Psoas muscle (tissue), 8 donors: ENCODE measurements around the gene AP4E1. TPM values are rescaled to one million over a fixed set of nuclear protein-coding genes. Genes with fewer than 3 reads are reported as not detected.
"Not testable (repeated sequence)": the region's sequence is repeated elsewhere in the genome, so short reads cannot be mapped to it uniquely, and the experiment has no call there.

Experiments used
- ATAC-seq, 4 donors: fragments of 200-7000 bp; cut with Tn5 transposase; one replicate each; pipeline ENCODE4 v1.9.1; 2020; ENCODE audit warnings: moderate library complexity in 3 of 4, mild to moderate bottlenecking in 2 of 4
- DNase-seq, 2 donors: peaks; one replicate each; pipeline ENCODE4 v3.0.0-alpha.2; 2020
- H3K27ac ChIP-seq: fragments of 200-600 bp; one replicate; pipeline ENCODE4 v1.8.0; 2022
- H3K27me3 ChIP-seq, 3 donors: fragments of 200-600 bp in 1 of 3; one replicate each; pipeline versions ENCODE4 v1.6.1 to v1.8.0; 2013 to 2022; ENCODE audit warnings: low read length in 2 of 3, mild to moderate bottlenecking in 2 of 3, moderate library complexity in 1 of 3; ENCODE audit not compliant: insufficient read depth in 3 of 3
- H3K36me3 ChIP-seq, 2 donors: fragments of 200-600 bp in 1 of 2; one replicate each; pipeline versions ENCODE4 v1.6.1 to v1.8.0; 2013 to 2022; ENCODE audit warnings: low read depth in 1 of 2, mild to moderate bottlenecking in 1 of 2, moderate library complexity in 1 of 2; ENCODE audit not compliant: insufficient read depth in 1 of 2
- H3K4me1 ChIP-seq: fragments of 200-600 bp; one replicate; pipeline ENCODE4 v1.8.0; 2022
- H3K4me3 ChIP-seq: fragments of 200-600 bp; one replicate; pipeline ENCODE4 v1.8.0; 2022; ENCODE audit warnings: mild to moderate bottlenecking
- H3K9me3 ChIP-seq: fragments of 200-600 bp; one replicate; pipeline ENCODE4 v1.8.0; 2022
- WGBS, 3 donors: extraction: QIAGEN DNeasy Blood & Tissue Kit; methylation state at CpG; one replicate each; pipeline versions ENCODE4 v1.1.6 to v1.1.7; 2013; 5-methylcytosine and 5-hydroxymethylcytosine counted together
- intact Hi-C, 2 donors: fragments of 100-400 bp; cut with DNase I; formaldehyde crosslinking; loops; one replicate each; pipeline versions ENCODE4 v1.11.0 to v1.14.2; 2022
- polyA plus RNA-seq, 3 donors: library from polyadenylated mRNA; stranded (reverse); fragments of 200-250 nt; gene quantifications; one replicate each; pipeline ENCODE4 v1.2.3, GENCODE V29; 2013
- total RNA-seq, 4 donors: library from RNA; stranded (reverse); fragmentation: NEBNext Ultra II Directional in 2 of 4; extraction: Animal tissue kit (Norgen Biotek cat#: 25700) in 2 of 4; gene quantifications; one replicate each; pipeline versions ENCODE4 v1.2.1 to v1.2.4, GENCODE V29; 2021 to 2023
- TF ChIP-seq, protein P1 (sequence below): fragments of 200-600 bp; IDR thresholded peaks from one replicate; pipeline ENCODE4 v1.8.0; 2022; ENCODE audit warnings: antibody characterized with exemption
- donor health status: healthy with polysubstance abuse.
- donor health status: DM: no; HTN: no; CAD: no; lungs with moderate emphysema.
- donor health status: Bipolar disorder and iron deficiency.
- donor health status: healthy.
- donor health status: DM: yes; HTN: yes; CAD: no.
- donor health status: DM: no; HTN: no; CAD: no.
- donor health status: DM: no; HTN: no; CAD: no.
- donor health status: DM: yes; HTN: yes; CAD: no.

The AP4E1 gene
- total and polyA plus RNA-seq, 7 donors, result 4.4 to 16.6 (median 11.9) TPM

DNA sequence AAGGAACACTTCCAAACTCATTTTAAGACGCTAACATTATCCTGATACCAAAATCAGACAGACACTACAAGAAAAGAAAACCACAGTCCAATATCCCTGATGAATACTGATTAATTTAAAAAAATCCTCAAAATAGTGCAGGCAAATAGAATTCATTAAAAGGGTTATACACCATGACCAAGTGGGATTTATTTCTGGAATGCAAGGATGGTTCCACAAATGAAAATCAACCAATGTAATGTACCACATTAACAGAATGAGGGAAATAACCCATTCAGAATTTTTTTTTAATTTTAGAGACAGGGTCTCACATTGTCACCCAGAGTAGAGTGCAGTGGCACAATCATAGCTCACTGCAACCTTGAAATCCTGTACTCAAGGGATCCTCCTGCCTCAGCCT, 17.3 kb upstream of the AP4E1 start:
- 95 to 100% (median 96%) methylated on average over 1 of the region's 1 CpG for WGBS, 3 donors
- H3K27me3 ChIP-seq, result no peaks in the 10 kb centered on the region

DNA sequence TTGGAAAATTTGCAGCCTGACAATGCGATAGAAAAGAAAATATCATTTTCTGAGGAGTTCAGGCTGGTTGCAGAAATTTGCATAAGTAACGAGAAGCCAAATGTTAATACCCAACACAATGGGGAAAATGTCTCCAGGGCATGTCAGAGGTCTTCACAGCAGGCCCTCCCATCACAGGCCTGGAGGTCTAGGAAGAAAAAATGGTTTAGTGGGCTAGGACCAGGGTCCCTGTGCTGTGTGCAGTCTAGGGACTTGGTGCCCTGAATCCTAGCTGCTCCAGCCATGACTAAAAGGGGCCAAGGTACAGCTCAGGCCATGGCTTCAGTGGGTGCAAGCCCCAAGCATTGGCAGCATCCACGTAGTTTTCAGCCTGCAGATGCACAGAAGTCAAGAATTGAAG, 14.5 kb upstream of the AP4E1 start:
- Histone ChIP-seq H3K36me3 (no peaks in the 10 kb centered on the region), H3K9me3 (no peaks in the 10 kb centered on the region), H3K4me3 (no peak overlapping the region), H3K4me1 (no peaks in the 10 kb centered on the region), H3K27ac (no peak overlapping the region), H3K27me3 (no peaks in the 10 kb centered on the region)
- intact Hi-C loops, result no loop called here
- DNase-seq (no peak), ATAC-seq (no peak)
- WGBS, 3 donors, result 91 to 94% (median 93%) methylated on average over 3 of the region's 3 CpGs
- TF ChIP-seq, protein P1, sequence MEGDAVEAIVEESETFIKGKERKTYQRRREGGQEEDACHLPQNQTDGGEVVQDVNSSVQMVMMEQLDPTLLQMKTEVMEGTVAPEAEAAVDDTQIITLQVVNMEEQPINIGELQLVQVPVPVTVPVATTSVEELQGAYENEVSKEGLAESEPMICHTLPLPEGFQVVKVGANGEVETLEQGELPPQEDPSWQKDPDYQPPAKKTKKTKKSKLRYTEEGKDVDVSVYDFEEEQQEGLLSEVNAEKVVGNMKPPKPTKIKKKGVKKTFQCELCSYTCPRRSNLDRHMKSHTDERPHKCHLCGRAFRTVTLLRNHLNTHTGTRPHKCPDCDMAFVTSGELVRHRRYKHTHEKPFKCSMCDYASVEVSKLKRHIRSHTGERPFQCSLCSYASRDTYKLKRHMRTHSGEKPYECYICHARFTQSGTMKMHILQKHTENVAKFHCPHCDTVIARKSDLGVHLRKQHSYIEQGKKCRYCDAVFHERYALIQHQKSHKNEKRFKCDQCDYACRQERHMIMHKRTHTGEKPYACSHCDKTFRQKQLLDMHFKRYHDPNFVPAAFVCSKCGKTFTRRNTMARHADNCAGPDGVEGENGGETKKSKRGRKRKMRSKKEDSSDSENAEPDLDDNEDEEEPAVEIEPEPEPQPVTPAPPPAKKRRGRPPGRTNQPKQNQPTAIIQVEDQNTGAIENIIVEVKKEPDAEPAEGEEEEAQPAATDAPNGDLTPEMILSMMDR, result no peak

More for the DNA sequence above, 17.3 kb upstream of the AP4E1 start:
- Histone ChIP-seq H3K36me3 (no peaks in the 10 kb centered on the region), H3K4me1 (no peaks in the 10 kb centered on the region), H3K4me3 (no peak overlapping the region), H3K9me3 (no peaks in the 10 kb centered on the region), H3K27ac (no peak overlapping the region)
- intact Hi-C loops, result no loop called here
- DNase-seq (no peak), ATAC-seq (no peak)
- TF ChIP-seq, protein P1, result no peak

DNA sequence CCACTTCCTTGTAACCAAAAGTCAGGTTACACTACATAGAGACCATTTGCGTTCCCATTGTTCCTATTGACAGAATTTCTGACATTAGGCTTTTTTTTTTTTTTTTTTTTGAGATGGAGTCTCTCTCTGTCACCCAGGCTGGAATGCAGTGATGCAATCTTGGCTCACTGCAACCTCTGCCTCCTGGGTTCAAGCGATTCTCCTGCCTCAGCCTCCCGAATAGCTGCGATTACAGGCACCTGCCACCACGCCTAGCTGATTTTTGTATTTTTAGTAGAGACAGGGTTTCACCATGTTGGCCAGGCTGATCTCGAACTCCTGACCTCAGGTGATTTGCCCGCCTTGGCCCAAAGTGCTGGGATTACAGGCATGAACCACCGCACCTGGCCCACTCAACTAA, 7.1 kb upstream of the AP4E1 start:
- 79 to 88% (median 81%) methylated on average over 8 of the region's 8 CpGs for whole genome bisulfite sequencing, 3 donors

DNA sequence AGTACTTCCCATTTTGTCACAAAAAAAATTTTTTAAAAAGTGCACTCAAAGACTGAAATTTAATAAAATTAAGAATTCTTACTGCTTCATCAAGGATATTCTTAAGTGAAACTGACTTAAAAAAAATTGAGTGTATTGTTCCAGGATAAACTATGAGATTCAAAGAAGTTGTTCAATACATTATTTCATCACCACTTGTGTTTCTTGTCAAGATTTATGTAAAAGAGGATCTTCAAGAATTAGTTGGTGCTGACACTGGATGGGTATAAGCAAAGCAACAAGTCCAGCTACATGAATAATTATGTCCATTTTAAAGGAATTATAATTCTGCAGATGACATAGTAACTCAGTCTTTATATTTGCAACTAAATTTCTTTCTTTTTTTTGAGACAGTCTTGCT, 4.3 kb upstream of the AP4E1 start:
- TF ChIP-seq, protein P1, result no peak
- peaks cover under 1% of the 10 kb centered on the region for H3K4me1 ChIP-seq
- no peaks in the 10 kb centered on the region for H3K27me3 ChIP-seq
- no peaks in the 10 kb centered on the region for H3K36me3 ChIP-seq
- H3K27ac ChIP-seq, result no peak overlapping the region
- ATAC-seq (no peak), DNase-seq (no peak)
- no peaks in the 10 kb centered on the region for H3K9me3 ChIP-seq
- no peak overlapping the region for H3K4me3 ChIP-seq
- intact Hi-C loops, result no loop called here

More for the DNA sequence above, 7.1 kb upstream of the AP4E1 start:
- intact Hi-C loops, H3K36me3 ChIP-seq, H3K4me3 ChIP-seq, H3K4me1 ChIP-seq, H3K9me3 ChIP-seq, ATAC-seq, H3K27me3 ChIP-seq, DNase-seq, H3K27ac ChIP-seq: not testable (repeated sequence)

DNA sequence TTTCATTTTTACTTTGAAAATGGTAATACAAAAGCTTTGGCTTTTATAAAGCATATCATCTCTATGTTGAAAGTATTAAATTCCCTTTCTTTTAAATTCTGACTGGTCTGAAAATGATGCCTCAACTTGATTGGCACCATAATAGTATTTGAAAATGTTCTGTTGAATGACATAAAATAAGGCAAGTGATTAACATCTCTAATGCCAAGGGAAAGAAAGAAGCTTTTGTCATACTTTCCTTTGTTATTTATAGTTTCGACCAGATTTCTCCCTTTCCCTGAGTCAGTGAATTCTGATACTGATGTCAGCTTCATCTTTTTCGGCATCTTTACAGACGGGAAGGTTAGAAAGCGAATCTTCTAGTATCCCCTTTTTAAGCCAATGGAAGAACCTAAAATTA, 3.4 kb upstream of the AP4E1 start:
- Histone ChIP-seq H3K27ac (no peak overlapping the region), H3K36me3 (no peaks in the 10 kb centered on the region), H3K4me1 (peaks cover 9% of the 10 kb centered on the region), H3K27me3 (no peaks in the 10 kb centered on the region), H3K4me3 (no peak overlapping the region), H3K9me3 (no peaks in the 10 kb centered on the region)
- intact Hi-C loops, result no loop called here
- ATAC-seq (no peak), DNase-seq (no peak)
- TF ChIP-seq, protein P1, result no peak
- WGBS, 3 donors, result 93 to 98% (median 94%) methylated on average over 4 of the region's 4 CpGs
